Measurements from ENCODE around the gene FOXF1. TPM values are rescaled to one million over a fixed set of nuclear protein-coding genes. Genes with fewer than 3 reads are reported as not detected.

The FOXF1 gene
- total RNA-seq, 2 donors from 2014 or later = not detected

- H3K36me3 ChIP-seq (ENCODE audit: control insufficient read depth, insufficient read depth, low read length) = no peaks in the 10 kb centered on the region
- H3K27ac ChIP-seq (ENCODE audit: low read depth, low read length) = no peak overlapping the region
- peaks cover 6% of the 10 kb centered on the region for H3K27me3 Mint-ChIP-seq (ENCODE audit: insufficient read depth)
- no peak for DNase-seq
- H3K27ac Mint-ChIP-seq = no peak overlapping the region
- no peak for TF ChIP-seq CTCF (conservative IDR thresholded peaks at IDR 0.05)
- H3K9me3 ChIP-seq (ENCODE audit: control insufficient read depth, low read length) = no peaks in the 10 kb centered on the region
- no peaks in the 10 kb centered on the region for H3K4me1 Mint-ChIP-seq
- WGBS, 2 experiments (ENCODE audit: insufficient coverage in 1 of 2, insufficient read length in 1 of 2) = 82 to 89% methylated on average over 4 to 8 of the region's 8 CpGs
- no peak overlapping the region for H3K9ac ChIP-seq (ENCODE audit: extremely low read depth, low read length, poor library complexity, severe bottlenecking)
- H3K4me3 ChIP-seq (ENCODE audit: low read length) = no peak overlapping the region
- H3K4me3 Mint-ChIP-seq = no peak overlapping the region
- H3K4me1 ChIP-seq (ENCODE audit: control insufficient read depth, insufficient read depth, low read length) = no peaks in the 10 kb centered on the region
- peaks cover 17% of the 10 kb centered on the region for H3K9me3 Mint-ChIP-seq
- H3K27me3 ChIP-seq (ENCODE audit: control insufficient read depth, insufficient read depth, low read length, poor library complexity, severe bottlenecking) = no peaks in the 10 kb centered on the region
- no peaks in the 10 kb centered on the region for H3K36me3 Mint-ChIP-seq (ENCODE audit: low read depth)
Measured at GRCh38 chr16:86467490-86467889, 42.8 kb upstream of the FOXF1 start.

- Histone ChIP-seq H3K27ac (ENCODE audit: low read depth, low read length) (no peak overlapping the region), H3K4me3 (ENCODE audit: low read length) (no peak overlapping the region), H3K4me1 (ENCODE audit: control insufficient read depth, insufficient read depth, low read length) (no peaks in the 10 kb centered on the region), H3K9ac (ENCODE audit: extremely low read depth, low read length, poor library complexity, severe bottlenecking) (no peak overlapping the region), H3K9me3 (ENCODE audit: control insufficient read depth, low read length) (no peaks in the 10 kb centered on the region), H3K27me3 (ENCODE audit: control insufficient read depth, insufficient read depth, low read length, poor library complexity, severe bottlenecking) (peaks cover 22% of the 10 kb centered on the region), H3K36me3 (ENCODE audit: control insufficient read depth, insufficient read depth, low read length) (no peaks in the 10 kb centered on the region)
- H3K27ac Mint-ChIP-seq = no peak overlapping the region
- peaks cover 7% of the 10 kb centered on the region for H3K9me3 Mint-ChIP-seq
- H3K27me3 Mint-ChIP-seq (ENCODE audit: insufficient read depth) = peaks cover 29% of the 10 kb centered on the region
- no peak for TF ChIP-seq CTCF (conservative IDR thresholded peaks at IDR 0.05)
- 87 to 92% methylated on average over 8 to 9 of the region's 9 CpGs for WGBS, 2 experiments (ENCODE audit: insufficient coverage in 1 of 2, insufficient read length in 1 of 2)
- H3K4me1 Mint-ChIP-seq = no peaks in the 10 kb centered on the region
- H3K4me3 Mint-ChIP-seq = no peak overlapping the region
- DNase-seq = no peak
- H3K36me3 Mint-ChIP-seq (ENCODE audit: low read depth) = no peaks in the 10 kb centered on the region
Measured at GRCh38 chr16:86470964-86471363, 39.4 kb upstream of the FOXF1 start.

GRCh38 chr16:86471896-86472295 is 38.4 kb upstream of the FOXF1 start:
- no peak overlapping the region for H3K27ac Mint-ChIP-seq

More at GRCh38 chr16:86471896-86472295, 38.4 kb upstream of the FOXF1 start:
- Mint-ChIP-seq H3K4me1 (no peaks in the 10 kb centered on the region), H3K27me3 (ENCODE audit: insufficient read depth) (peaks cover 29% of the 10 kb centered on the region), H3K9me3 (peaks cover 7% of the 10 kb centered on the region), H3K36me3 (ENCODE audit: low read depth) (no peaks in the 10 kb centered on the region), H3K4me3 (no peak overlapping the region)
- H3K27me3 ChIP-seq (ENCODE audit: control insufficient read depth, insufficient read depth, low read length, poor library complexity, severe bottlenecking) = peaks cover 27% of the 10 kb centered on the region
- TF ChIP-seq CTCF (conservative IDR thresholded peaks at IDR 0.05) = no peak
- H3K27ac ChIP-seq (ENCODE audit: low read depth, low read length) = no peak overlapping the region
- no peaks in the 10 kb centered on the region for H3K9me3 ChIP-seq (ENCODE audit: control insufficient read depth, low read length)
- DNase-seq = no peak
- H3K9ac ChIP-seq (ENCODE audit: extremely low read depth, low read length, poor library complexity, severe bottlenecking) = no peak overlapping the region
- H3K4me3 ChIP-seq (ENCODE audit: low read length) = no peak overlapping the region
- H3K4me1 ChIP-seq (ENCODE audit: control insufficient read depth, insufficient read depth, low read length) = no peaks in the 10 kb centered on the region
- 90 to 96% methylated on average over 8 to 12 of the region's 12 CpGs for WGBS, 2 experiments (ENCODE audit: insufficient coverage in 1 of 2, insufficient read length in 1 of 2)
- H3K36me3 ChIP-seq (ENCODE audit: control insufficient read depth, insufficient read depth, low read length) = no peaks in the 10 kb centered on the region

All from endodermal cell (in vitro differentiated cells).